ENCODE measurements around the gene PRKG1.

The PRKG1 gene

GRCh38 chr10:52261362-52261761 is 1187.1 kb downstream of the PRKG1 start:
- no CpG with 5 or more reads among the region's 1 CpG for WGBS, 2 donors (ENCODE audit: extremely low coverage in 2 of 2, insufficient read length in 2 of 2, insufficient replicate concordance in 1 of 2)
- no peak overlapping the region for H2BK12ac ChIP-seq (ENCODE audit: low read length)
- no peak overlapping the region for H2BK120ac ChIP-seq (ENCODE audit: low read depth, low read length)
- DNase-seq (ENCODE audit: low spot score), result no peak
- H2AK5ac ChIP-seq (ENCODE audit: low read depth, low read length), result no peak overlapping the region
- no peak overlapping the region for H3K4me2 ChIP-seq (ENCODE audit: insufficient read depth, low read length, poor library complexity, severe bottlenecking)
- no peak overlapping the region for H3K23ac ChIP-seq (ENCODE audit: low read depth, low read length, poor library complexity)
- H3K4me3 ChIP-seq (ENCODE audit: low read length in 2 of 2), result no peak overlapping the region
- H3K27ac ChIP-seq (replicated peaks; ENCODE audit: low read length), result no peak overlapping the region
- H3K14ac ChIP-seq (ENCODE audit: low read length), result no peak overlapping the region
- H3K4ac ChIP-seq (ENCODE audit: low read length), result no peak overlapping the region
- no peak overlapping the region for H2AFZ ChIP-seq (ENCODE audit: low read length)
- no peaks in the 10 kb centered on the region for H3K36me3 ChIP-seq (replicated peaks in 1 of 2; ENCODE audit: control insufficient read depth in 2 of 2, insufficient read depth in 2 of 2, low read length in 2 of 2)
- peaks cover 0 to 4% of the 10 kb centered on the region in 2 donors for H3K4me1 ChIP-seq (ENCODE audit: control insufficient read depth in 2 of 2, insufficient read depth in 1 of 2, low read depth in 1 of 2, low read length in 2 of 2)
- no peaks in the 10 kb centered on the region for H3K27me3 ChIP-seq (ENCODE audit: control insufficient read depth in 3 of 3, insufficient read depth in 3 of 3, low read depth in 1 of 3, low read length in 3 of 3)
- no peak overlapping the region for H4K8ac ChIP-seq (ENCODE audit: low read depth, low read length)
- no peaks in the 10 kb centered on the region for H3K79me1 ChIP-seq (ENCODE audit: low read depth, low read length)
- H4K91ac ChIP-seq (ENCODE audit: low read depth, low read length, poor library complexity), result no peak overlapping the region
- H3K9me3 ChIP-seq (replicated peaks in 1 of 2; ENCODE audit: control insufficient read depth in 2 of 2, insufficient read depth in 1 of 2, low read depth in 1 of 2, low read length in 2 of 2), result no peaks in the 10 kb centered on the region
- no peak overlapping the region for H3K9ac ChIP-seq (ENCODE audit: low read depth, low read length, poor library complexity)
- no peak overlapping the region for H2BK5ac ChIP-seq (ENCODE audit: low read length)
- no peak overlapping the region for H2BK15ac ChIP-seq (ENCODE audit: low read length)
- no peak overlapping the region for H3K18ac ChIP-seq (ENCODE audit: low read length)

- WGBS, 2 donors (ENCODE audit: extremely low coverage in 2 of 2, insufficient read length in 2 of 2, insufficient replicate concordance in 1 of 2), result no CpG with 5 or more reads among the region's 3 CpGs
- H2AK5ac ChIP-seq (ENCODE audit: low read depth, low read length), result no peak overlapping the region
- no peak overlapping the region for H4K91ac ChIP-seq (ENCODE audit: low read depth, low read length, poor library complexity)
- H4K8ac ChIP-seq (ENCODE audit: low read depth, low read length), result no peak overlapping the region
- H2BK12ac ChIP-seq (ENCODE audit: low read length), result no peak overlapping the region
- no peak overlapping the region for H3K23ac ChIP-seq (ENCODE audit: low read depth, low read length, poor library complexity)
- H3K4me1 ChIP-seq (ENCODE audit: control insufficient read depth in 2 of 2, insufficient read depth in 1 of 2, low read depth in 1 of 2, low read length in 2 of 2), result no peaks in the 10 kb centered on the region
- H3K4me2 ChIP-seq (ENCODE audit: insufficient read depth, low read length, poor library complexity, severe bottlenecking), result no peak overlapping the region
- H2AFZ ChIP-seq (ENCODE audit: low read length), result no peak overlapping the region
- no peak overlapping the region for H3K4ac ChIP-seq (ENCODE audit: low read length)
- H3K27ac ChIP-seq (replicated peaks; ENCODE audit: low read length), result no peak overlapping the region
- DNase-seq (ENCODE audit: low spot score), result no peak
- H3K27me3 ChIP-seq (ENCODE audit: control insufficient read depth in 3 of 3, insufficient read depth in 3 of 3, low read depth in 1 of 3, low read length in 3 of 3), result no peaks in the 10 kb centered on the region
- no peak overlapping the region for H3K9ac ChIP-seq (ENCODE audit: low read depth, low read length, poor library complexity)
- no peaks in the 10 kb centered on the region for H3K79me1 ChIP-seq (ENCODE audit: low read depth, low read length)
- no peaks in the 10 kb centered on the region for H3K36me3 ChIP-seq (replicated peaks in 1 of 2; ENCODE audit: control insufficient read depth in 2 of 2, insufficient read depth in 2 of 2, low read length in 2 of 2)
- no peak overlapping the region for H2BK120ac ChIP-seq (ENCODE audit: low read depth, low read length)
- no peak overlapping the region for H3K14ac ChIP-seq (ENCODE audit: low read length)
- no peak overlapping the region for H3K4me3 ChIP-seq (ENCODE audit: low read length in 2 of 2)
- no peaks in the 10 kb centered on the region for H3K9me3 ChIP-seq (replicated peaks in 1 of 2; ENCODE audit: control insufficient read depth in 2 of 2, insufficient read depth in 1 of 2, low read depth in 1 of 2, low read length in 2 of 2)
- no peak overlapping the region for H2BK5ac ChIP-seq (ENCODE audit: low read length)
- no peak overlapping the region for H3K18ac ChIP-seq (ENCODE audit: low read length)
- no peak overlapping the region for H2BK15ac ChIP-seq (ENCODE audit: low read length)
These were observed 1191.0 kb downstream of the PRKG1 start for GRCh38 chr10:52265131-52265926.

GRCh38 chr10:52266858-52267257 is 1192.6 kb downstream of the PRKG1 start:
- Histone ChIP-seq H3K27me3 (ENCODE audit: control insufficient read depth in 3 of 3, insufficient read depth in 3 of 3, low read depth in 1 of 3, low read length in 3 of 3) (no peaks in the 10 kb centered on the region), H3K36me3 (replicated peaks in 1 of 2; ENCODE audit: control insufficient read depth in 2 of 2, insufficient read depth in 2 of 2, low read length in 2 of 2) (no peaks in the 10 kb centered on the region), H3K4me2 (ENCODE audit: insufficient read depth, low read length, poor library complexity, severe bottlenecking) (no peak overlapping the region), H2AK5ac (ENCODE audit: low read depth, low read length) (no peak overlapping the region), H3K4me1 (ENCODE audit: control insufficient read depth in 2 of 2, insufficient read depth in 1 of 2, low read depth in 1 of 2, low read length in 2 of 2) (no peaks in the 10 kb centered on the region), H3K79me1 (ENCODE audit: low read depth, low read length) (no peaks in the 10 kb centered on the region), H2BK15ac (ENCODE audit: low read length) (no peak overlapping the region), H4K8ac (ENCODE audit: low read depth, low read length) (no peak overlapping the region), H2AFZ (ENCODE audit: low read length) (no peak overlapping the region), H3K23ac (ENCODE audit: low read depth, low read length, poor library complexity) (no peak overlapping the region), H3K18ac (ENCODE audit: low read length) (no peak overlapping the region), H2BK120ac (ENCODE audit: low read depth, low read length) (no peak overlapping the region), H3K4ac (ENCODE audit: low read length) (no peak overlapping the region), H2BK5ac (ENCODE audit: low read length) (no peak overlapping the region), H4K91ac (ENCODE audit: low read depth, low read length, poor library complexity) (no peak overlapping the region), H2BK12ac (ENCODE audit: low read length) (no peak overlapping the region), H3K14ac (ENCODE audit: low read length) (no peak overlapping the region), H3K9me3 (replicated peaks in 1 of 2; ENCODE audit: control insufficient read depth in 2 of 2, insufficient read depth in 1 of 2, low read depth in 1 of 2, low read length in 2 of 2) (no peaks in the 10 kb centered on the region), H3K4me3 (ENCODE audit: low read length in 2 of 2) (no peak overlapping the region), H3K9ac (ENCODE audit: low read depth, low read length, poor library complexity) (no peak overlapping the region), H3K27ac (replicated peaks; ENCODE audit: low read length) (no peak overlapping the region)
- DNase-seq (ENCODE audit: low spot score), result no peak
- WGBS, 2 donors (ENCODE audit: extremely low coverage in 2 of 2, insufficient read length in 2 of 2, insufficient replicate concordance in 1 of 2), result no CpG with 5 or more reads among the region's 1 CpG

GRCh38 chr10:52268790-52269189 is 1194.5 kb downstream of the PRKG1 start:
- Histone ChIP-seq H3K79me1 (ENCODE audit: low read depth, low read length) (no peaks in the 10 kb centered on the region), H4K91ac (ENCODE audit: low read depth, low read length, poor library complexity) (no peak overlapping the region), H3K27me3 (ENCODE audit: control insufficient read depth in 3 of 3, insufficient read depth in 3 of 3, low read depth in 1 of 3, low read length in 3 of 3) (no peaks in the 10 kb centered on the region), H2AFZ (ENCODE audit: low read length) (no peak overlapping the region), H3K4me1 (ENCODE audit: control insufficient read depth in 2 of 2, insufficient read depth in 1 of 2, low read depth in 1 of 2, low read length in 2 of 2) (no peaks in the 10 kb centered on the region), H2BK15ac (ENCODE audit: low read length) (no peak overlapping the region), H3K27ac (replicated peaks; ENCODE audit: low read length) (no peak overlapping the region), H4K8ac (ENCODE audit: low read depth, low read length) (no peak overlapping the region), H2BK120ac (ENCODE audit: low read depth, low read length) (no peak overlapping the region), H3K14ac (ENCODE audit: low read length) (no peak overlapping the region), H3K9ac (ENCODE audit: low read depth, low read length, poor library complexity) (no peak overlapping the region), H3K23ac (ENCODE audit: low read depth, low read length, poor library complexity) (no peak overlapping the region), H2BK12ac (ENCODE audit: low read length) (no peak overlapping the region), H2AK5ac (ENCODE audit: low read depth, low read length) (no peak overlapping the region), H2BK5ac (ENCODE audit: low read length) (no peak overlapping the region), H3K9me3 (replicated peaks in 1 of 2; ENCODE audit: control insufficient read depth in 2 of 2, insufficient read depth in 1 of 2, low read depth in 1 of 2, low read length in 2 of 2) (no peaks in the 10 kb centered on the region), H3K4me3 (ENCODE audit: low read length in 2 of 2) (no peak overlapping the region), H3K36me3 (replicated peaks in 1 of 2; ENCODE audit: control insufficient read depth in 2 of 2, insufficient read depth in 2 of 2, low read length in 2 of 2) (no peaks in the 10 kb centered on the region), H3K4me2 (ENCODE audit: insufficient read depth, low read length, poor library complexity, severe bottlenecking) (no peak overlapping the region), H3K18ac (ENCODE audit: low read length) (no peak overlapping the region), H3K4ac (ENCODE audit: low read length) (no peak overlapping the region)
- DNase-seq (ENCODE audit: low spot score), result no peak
- whole genome bisulfite sequencing, 2 donors (ENCODE audit: extremely low coverage in 2 of 2, insufficient read length in 2 of 2, insufficient replicate concordance in 1 of 2), result no CpG with 5 or more reads among the region's 2 CpGs
